ENCODE data around the gene FLNB. TPM values are rescaled to one million over a fixed set of nuclear protein-coding genes. Genes with fewer than 3 reads are reported as not detected.
"Not testable (repeated sequence)": the region's sequence is repeated elsewhere in the genome, so short reads cannot be mapped to it uniquely, and the experiment has no call there.

Gene FLNB
- total RNA-seq, 2 donors from 2014 or later: 104 to 121 TPM

GRCh38 chr3:58198804-58199203, 190.6 kb downstream of the FLNB start:
- H3K9me3 ChIP-seq: no peaks in the 10 kb centered on the region
- ATAC-seq: peak; percentile 9
- no peak overlapping the region for H3K4me3 ChIP-seq
- H3K4me1 ChIP-seq: no peaks in the 10 kb centered on the region
- H3K27me3 ChIP-seq: no peaks in the 10 kb centered on the region
- intact Hi-C loops (cut with DNase I): no loop called here
- no peak overlapping the region for H3K27ac ChIP-seq
- no peaks in the 10 kb centered on the region for H3K36me3 ChIP-seq (replicated peaks in 1 of 2; ENCODE audit: insufficient read depth in 1 of 2, low read depth in 2 of 2)
- TF ChIP-seq CTCF (IDR thresholded peaks at IDR 0.05) (no peak), POLR2A (IDR thresholded peaks at IDR 0.05) (no peak)
- DNase-seq: no peak

- no peaks in the 10 kb centered on the region for H3K9me3 ChIP-seq
- H3K36me3 ChIP-seq (replicated peaks in 1 of 2; ENCODE audit: insufficient read depth in 1 of 2, low read depth in 2 of 2): no peaks in the 10 kb centered on the region
- no peaks in the 10 kb centered on the region for H3K27me3 ChIP-seq
- ATAC-seq: no peak
- no peak overlapping the region for H3K27ac ChIP-seq
- no peak for TF ChIP-seq CTCF (IDR thresholded peaks at IDR 0.05)
- no peak for TF ChIP-seq POLR2A (IDR thresholded peaks at IDR 0.05)
- no peak for DNase-seq
- no peak overlapping the region for H3K4me3 ChIP-seq
- intact Hi-C loops (cut with DNase I): no loop called here
- no peaks in the 10 kb centered on the region for H3K4me1 ChIP-seq
These were observed 192.0 kb downstream of the FLNB start for GRCh38 chr3:58200121-58200709.

GRCh38 chr3:58200846-58201355, 192.7 kb downstream of the FLNB start:
- Histone ChIP-seq H3K9me3 (no peaks in the 10 kb centered on the region), H3K4me1 (peaks cover 3% of the 10 kb centered on the region), H3K27ac (peak overlapping the region in 1 of 4 donors; percentile 11), H3K4me3 (no peak overlapping the region), H3K36me3 (replicated peaks in 1 of 2; ENCODE audit: insufficient read depth in 1 of 2, low read depth in 2 of 2) (no peaks in the 10 kb centered on the region), H3K27me3 (no peaks in the 10 kb centered on the region)
- intact Hi-C loops (cut with DNase I): no loop called here
- no peak for DNase-seq
- no peak for ATAC-seq
- WGBS, 2 donors: 47 to 68% methylated on average over 6 to 11 of the region's 11 CpGs
- TF ChIP-seq POLR2A (IDR thresholded peaks at IDR 0.05) (no peak), CTCF (IDR thresholded peaks at IDR 0.05) (no peak)

GRCh38 chr3:58201451-58201850, 193.2 kb downstream of the FLNB start:
- H3K9me3 ChIP-seq; DNase-seq; H3K4me1 ChIP-seq; H3K36me3 ChIP-seq (replicated peaks in 1 of 2; ENCODE audit: insufficient read depth in 1 of 2, low read depth in 2 of 2); ATAC-seq; H3K27me3 ChIP-seq; intact Hi-C loops (cut with DNase I); H3K4me3 ChIP-seq; H3K27ac ChIP-seq: not testable (repeated sequence)
- 54 to 66% methylated on average over 3 of the region's 3 CpGs for WGBS, 2 donors

GRCh38 chr3:58202917-58203360, 194.7 kb downstream of the FLNB start:
- TF ChIP-seq CTCF (IDR thresholded peaks at IDR 0.05) (no peak), POLR2A (IDR thresholded peaks at IDR 0.05) (no peak)
- no peaks in the 10 kb centered on the region for H3K27me3 ChIP-seq
- no peaks in the 10 kb centered on the region for H3K36me3 ChIP-seq (replicated peaks in 1 of 2; ENCODE audit: insufficient read depth in 1 of 2, low read depth in 2 of 2)
- WGBS, 2 donors: 75 to 80% methylated on average over 7 to 9 of the region's 9 CpGs
- H3K4me3 ChIP-seq: no peak overlapping the region
- no peaks in the 10 kb centered on the region for H3K9me3 ChIP-seq
- DNase-seq (no peak), ATAC-seq (no peak)
- H3K27ac ChIP-seq: no peak overlapping the region
- intact Hi-C loops (cut with DNase I): no loop called here
- peaks cover 10% of the 10 kb centered on the region for H3K4me1 ChIP-seq
